ENCODE data around the gene ZNF324B. TPM values are rescaled to one million over a fixed set of nuclear protein-coding genes. Genes with fewer than 3 reads are reported as not detected.
"Not testable (repeated sequence)": the region's sequence is repeated elsewhere in the genome, so short reads cannot be mapped to it uniquely, and the experiment has no call there.

ZNF324B gene
- total RNA-seq, 1 donor from 2014 or later = 5.2 TPM

DNA sequence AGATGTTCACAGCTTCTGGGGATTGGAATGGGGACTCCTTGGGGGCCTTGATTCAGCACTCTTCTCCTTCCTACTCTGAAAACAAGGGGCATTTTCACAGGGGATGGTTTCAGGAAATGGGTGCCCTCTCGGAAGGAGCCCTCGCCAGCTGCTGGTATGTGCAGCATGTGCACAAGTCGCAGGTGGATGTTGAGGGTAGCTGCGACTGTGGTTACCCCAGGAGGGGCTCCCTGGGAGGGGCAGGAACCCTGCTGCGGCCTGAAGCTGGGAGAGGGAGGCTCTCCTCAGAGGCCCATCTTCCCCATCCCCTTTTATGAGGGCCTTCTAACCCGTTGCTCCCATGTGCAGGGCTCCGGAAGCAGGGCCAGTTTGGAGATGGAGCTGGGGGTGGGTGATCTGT, 30.9 kb downstream of the ZNF324B start:
- no peaks in the 10 kb centered on the region for H3K9me3 Mint-ChIP-seq (ENCODE audit: unreplicated experiment)
- peaks cover 3% of the 10 kb centered on the region for H3K27me3 Mint-ChIP-seq (ENCODE audit: unreplicated experiment)
- H3K4me3 Mint-ChIP-seq (ENCODE audit: unreplicated experiment) = no peak overlapping the region
- TF ChIP-seq, protein P1, sequence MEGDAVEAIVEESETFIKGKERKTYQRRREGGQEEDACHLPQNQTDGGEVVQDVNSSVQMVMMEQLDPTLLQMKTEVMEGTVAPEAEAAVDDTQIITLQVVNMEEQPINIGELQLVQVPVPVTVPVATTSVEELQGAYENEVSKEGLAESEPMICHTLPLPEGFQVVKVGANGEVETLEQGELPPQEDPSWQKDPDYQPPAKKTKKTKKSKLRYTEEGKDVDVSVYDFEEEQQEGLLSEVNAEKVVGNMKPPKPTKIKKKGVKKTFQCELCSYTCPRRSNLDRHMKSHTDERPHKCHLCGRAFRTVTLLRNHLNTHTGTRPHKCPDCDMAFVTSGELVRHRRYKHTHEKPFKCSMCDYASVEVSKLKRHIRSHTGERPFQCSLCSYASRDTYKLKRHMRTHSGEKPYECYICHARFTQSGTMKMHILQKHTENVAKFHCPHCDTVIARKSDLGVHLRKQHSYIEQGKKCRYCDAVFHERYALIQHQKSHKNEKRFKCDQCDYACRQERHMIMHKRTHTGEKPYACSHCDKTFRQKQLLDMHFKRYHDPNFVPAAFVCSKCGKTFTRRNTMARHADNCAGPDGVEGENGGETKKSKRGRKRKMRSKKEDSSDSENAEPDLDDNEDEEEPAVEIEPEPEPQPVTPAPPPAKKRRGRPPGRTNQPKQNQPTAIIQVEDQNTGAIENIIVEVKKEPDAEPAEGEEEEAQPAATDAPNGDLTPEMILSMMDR (IDR thresholded peaks at IDR 0.05; ENCODE audit: unreplicated experiment) = no peak
- DNase-seq (ENCODE audit: low spot score) = no peak
- no peaks in the 10 kb centered on the region for H3K4me1 Mint-ChIP-seq (ENCODE audit: unreplicated experiment)
- H3K27ac Mint-ChIP-seq (ENCODE audit: unreplicated experiment) = no peak overlapping the region
- H3K36me3 Mint-ChIP-seq (ENCODE audit: low read depth, unreplicated experiment) = peaks cover 5% of the 10 kb centered on the region

DNA sequence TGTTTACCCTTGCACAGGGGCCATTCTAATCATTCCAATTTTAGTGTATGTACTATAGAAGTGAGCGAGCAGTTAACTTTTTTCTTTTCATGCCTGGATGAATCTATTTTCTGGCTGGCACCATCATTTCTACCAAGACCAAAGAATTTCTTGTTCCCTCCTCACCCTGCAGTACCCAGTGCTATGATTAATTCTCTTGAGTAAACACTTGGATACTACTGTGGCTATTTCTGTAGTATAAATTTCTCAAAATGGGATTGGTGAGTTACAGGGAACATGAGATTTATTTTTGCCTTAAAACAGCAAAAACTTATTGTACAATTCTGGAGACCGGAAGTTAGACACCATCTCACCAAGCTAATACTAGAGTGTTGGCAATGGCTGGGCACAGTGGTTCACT, 32.4 kb downstream of the ZNF324B start:
- Mint-ChIP-seq H3K27me3 (ENCODE audit: unreplicated experiment) (peaks cover 3% of the 10 kb centered on the region), H3K36me3 (ENCODE audit: low read depth, unreplicated experiment) (peaks cover 5% of the 10 kb centered on the region), H3K9me3 (ENCODE audit: unreplicated experiment) (no peaks in the 10 kb centered on the region), H3K4me1 (ENCODE audit: unreplicated experiment) (no peaks in the 10 kb centered on the region), H3K27ac (ENCODE audit: unreplicated experiment) (no peak overlapping the region), H3K4me3 (ENCODE audit: unreplicated experiment) (no peak overlapping the region)
- TF ChIP-seq, protein P1 (IDR thresholded peaks at IDR 0.05; ENCODE audit: unreplicated experiment) = no peak
- DNase-seq (ENCODE audit: low spot score) = no peak

DNA sequence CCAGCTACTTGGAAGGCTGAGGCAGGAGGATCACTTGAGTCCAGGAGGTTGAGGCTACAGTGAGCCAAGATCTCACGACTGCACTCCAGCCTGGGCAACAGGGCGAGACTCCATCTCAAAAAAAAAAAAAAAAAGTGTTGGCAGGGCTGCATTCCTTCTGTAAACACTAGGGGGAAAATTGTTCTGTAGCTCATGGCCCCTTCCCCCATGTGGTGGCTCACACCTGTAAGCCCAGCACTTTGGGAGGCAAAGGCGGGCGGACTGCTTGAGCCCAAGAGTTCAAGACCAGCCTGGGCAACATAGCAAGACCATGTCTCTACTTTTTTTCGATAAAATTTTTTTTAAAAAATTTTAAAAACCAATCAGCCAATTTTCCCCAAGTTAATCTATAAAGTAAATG, 32.9 kb downstream of the ZNF324B start:
- not testable (repeated sequence) for H3K4me1 Mint-ChIP-seq (ENCODE audit: unreplicated experiment); H3K27ac Mint-ChIP-seq (ENCODE audit: unreplicated experiment); H3K36me3 Mint-ChIP-seq (ENCODE audit: low read depth, unreplicated experiment); DNase-seq (ENCODE audit: low spot score); H3K27me3 Mint-ChIP-seq (ENCODE audit: unreplicated experiment); H3K4me3 Mint-ChIP-seq (ENCODE audit: unreplicated experiment); H3K9me3 Mint-ChIP-seq (ENCODE audit: unreplicated experiment)

DNA sequence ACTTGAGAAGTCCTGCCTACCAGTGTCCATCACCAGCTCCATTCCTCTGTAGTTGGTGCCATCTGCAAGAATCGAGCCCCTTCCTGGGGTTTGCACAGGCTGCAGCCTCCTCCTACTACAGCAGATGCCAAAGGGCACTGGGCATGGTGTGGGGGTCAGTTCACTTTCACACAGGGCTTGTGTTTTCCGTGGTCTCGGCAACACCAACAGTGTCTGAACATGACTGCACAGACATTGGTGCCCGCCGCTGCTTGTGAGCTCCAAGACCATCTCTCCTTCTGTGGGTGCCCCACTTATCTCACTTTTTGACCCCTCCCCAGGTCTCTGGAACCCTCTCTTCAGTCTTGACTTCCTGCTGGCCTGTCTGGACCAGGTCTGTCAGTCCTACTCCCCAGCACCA, 40.0 kb downstream of the ZNF324B start:
- Mint-ChIP-seq H3K27ac (ENCODE audit: unreplicated experiment) (no peak overlapping the region), H3K4me1 (ENCODE audit: unreplicated experiment) (no peaks in the 10 kb centered on the region), H3K36me3 (ENCODE audit: low read depth, unreplicated experiment) (no peaks in the 10 kb centered on the region), H3K4me3 (ENCODE audit: unreplicated experiment) (no peak overlapping the region), H3K27me3 (ENCODE audit: unreplicated experiment) (peaks cover 3% of the 10 kb centered on the region), H3K9me3 (ENCODE audit: unreplicated experiment) (no peaks in the 10 kb centered on the region)
- DNase-seq (ENCODE audit: low spot score) = no peak
- TF ChIP-seq, protein P1 (IDR thresholded peaks at IDR 0.05; ENCODE audit: unreplicated experiment) = no peak

DNA sequence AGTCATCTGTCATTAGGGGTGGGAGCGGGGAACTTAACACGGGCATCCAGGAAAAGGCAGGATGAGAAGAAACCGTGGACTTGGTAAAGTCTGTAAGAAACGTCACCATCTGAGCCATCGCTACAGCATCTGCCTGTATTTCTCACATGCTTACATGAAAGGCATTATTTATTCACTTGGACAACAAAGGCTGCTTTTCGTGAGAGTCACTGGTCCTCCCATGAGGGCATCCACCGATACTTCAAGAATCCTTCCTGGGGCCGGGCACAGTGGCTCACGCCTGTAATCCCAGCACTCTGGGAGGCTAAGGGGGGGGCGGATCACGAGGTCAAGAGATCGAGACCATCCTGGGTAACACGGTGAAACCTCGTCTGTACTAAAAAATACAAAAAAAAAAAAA, 40.8 kb downstream of the ZNF324B start:
- Mint-ChIP-seq H3K4me3 (ENCODE audit: unreplicated experiment) (no peak overlapping the region), H3K9me3 (ENCODE audit: unreplicated experiment) (no peaks in the 10 kb centered on the region), H3K4me1 (ENCODE audit: unreplicated experiment) (no peaks in the 10 kb centered on the region), H3K27me3 (ENCODE audit: unreplicated experiment) (peaks cover 8% of the 10 kb centered on the region), H3K36me3 (ENCODE audit: low read depth, unreplicated experiment) (no peaks in the 10 kb centered on the region), H3K27ac (ENCODE audit: unreplicated experiment) (no peak overlapping the region)
- TF ChIP-seq, protein P1 (IDR thresholded peaks at IDR 0.05; ENCODE audit: unreplicated experiment) = no peak
- no peak for DNase-seq (ENCODE audit: low spot score)

All from endothelial cell (in vitro differentiated cells).